Body of pancreas (tissue), 4 donors: ENCODE data around the gene SUPT20HL2. TPM values are rescaled to one million over a fixed set of nuclear protein-coding genes. Genes with fewer than 3 reads are reported as not detected.
"Not testable (repeated sequence)": the region's sequence is repeated elsewhere in the genome, so short reads cannot be mapped to it uniquely, and the experiment has no call there.

Source experiments
- ATAC-seq: fragments of 150-250 bp; one replicate; pipeline ENCODE4 v1.9.1; 2016
- DNase-seq, 4 donors: peaks; one replicate each; pipeline ENCODE4 v3.0.0-alpha.2; 2019
- H3K27ac ChIP-seq, 4 donors: fragments of 200-600 bp; sonication (generic); 1 replicate in 3 of 4; 2 replicates in 1 of 4; pipeline versions ENCODE4 v1.5.1 to v1.6.1; 2016 to 2019; ENCODE audit warnings: mild to moderate bottlenecking in 1 of 4, mixed read lengths in 1 of 4, moderate library complexity in 1 of 4
- H3K27me3 ChIP-seq, 2 donors: fragments of 200-600 bp; sonication (generic); one replicate each; pipeline ENCODE4 v1.6.0; 2016; ENCODE audit warnings: mild to moderate bottlenecking in 1 of 2
- H3K36me3 ChIP-seq, 2 donors: fragments of 200-600 bp; sonication (generic); replicated peaks in 1 of 2; 2 replicates each; pipeline ENCODE4 v1.5.1; 2016; ENCODE audit warnings: low read depth in 2 of 2; ENCODE audit not compliant: insufficient read depth in 1 of 2
- H3K4me1 ChIP-seq: fragments of 200-600 bp; sonication (generic); one replicate; pipeline ENCODE4 v1.6.0; 2016
- H3K4me3 ChIP-seq, 2 donors: fragments of 200-600 bp; sonication (generic); 1 replicate in 1 of 2; 2 replicates in 1 of 2; pipeline ENCODE4 v1.5.1; 2016 to 2019
- H3K9me3 ChIP-seq, 3 donors: fragments of 200-600 bp; sonication (generic); 1 replicate in 2 of 3; 2 replicates in 1 of 3; pipeline ENCODE4 v1.5.1; 2016
- POLR2A ChIP-seq, 3 donors: fragments of 450-650 bp; IDR thresholded peaks; one replicate each; pipeline ENCODE4 v1.6.1; 2016; ENCODE audit warnings: antibody characterized with exemption in 3 of 3, mild to moderate bottlenecking in 2 of 3
- whole genome bisulfite sequencing, 2 donors: methylation state at CpG; one replicate each; pipeline ENCODE4 v1.1.5; 2017; 5-methylcytosine and 5-hydroxymethylcytosine counted together
- intact Hi-C: fragments of 100-400 bp; cut with DNase I; formaldehyde crosslinking; loops from one replicate; pipeline ENCODE4 v1.15.1; 2023
- total RNA-seq, 2 donors: library from RNA; depleted of rRNA; stranded (reverse); fragments of >200 nt; gene quantifications; one replicate each; pipeline ENCODE4 v1.1.0, GENCODE V29; 2016
- TF ChIP-seq, protein P1 (sequence below), 7 experiments: fragments of 450-650 bp in 4 of 7; fragments of 200-600 bp in 3 of 7; sonication (generic) in 3 of 7; IDR thresholded peaks; one replicate each; pipeline ENCODE4 v1.5.1; 2016 to 2019; ENCODE audit warnings: antibody characterized with exemption in 7 of 7

SUPT20HL2 gene
- total RNA-seq, 2 donors from 2014 or later: not detected

GRCh38 chrX:24325231-24325630, 11.4 kb upstream of the SUPT20HL2 start:
- Histone ChIP-seq H3K4me1 (no peaks in the 10 kb centered on the region), H3K36me3 (no peaks in the 10 kb centered on the region), H3K27me3 (no peaks in the 10 kb centered on the region), H3K4me3 (no peak overlapping the region), H3K27ac (no peak overlapping the region), H3K9me3 (no peaks in the 10 kb centered on the region)
- DNase-seq (no peak), ATAC-seq (no peak)
- no peak for TF ChIP-seq POLR2A (IDR thresholded peaks at IDR 0.05)
- TF ChIP-seq, protein P1, sequence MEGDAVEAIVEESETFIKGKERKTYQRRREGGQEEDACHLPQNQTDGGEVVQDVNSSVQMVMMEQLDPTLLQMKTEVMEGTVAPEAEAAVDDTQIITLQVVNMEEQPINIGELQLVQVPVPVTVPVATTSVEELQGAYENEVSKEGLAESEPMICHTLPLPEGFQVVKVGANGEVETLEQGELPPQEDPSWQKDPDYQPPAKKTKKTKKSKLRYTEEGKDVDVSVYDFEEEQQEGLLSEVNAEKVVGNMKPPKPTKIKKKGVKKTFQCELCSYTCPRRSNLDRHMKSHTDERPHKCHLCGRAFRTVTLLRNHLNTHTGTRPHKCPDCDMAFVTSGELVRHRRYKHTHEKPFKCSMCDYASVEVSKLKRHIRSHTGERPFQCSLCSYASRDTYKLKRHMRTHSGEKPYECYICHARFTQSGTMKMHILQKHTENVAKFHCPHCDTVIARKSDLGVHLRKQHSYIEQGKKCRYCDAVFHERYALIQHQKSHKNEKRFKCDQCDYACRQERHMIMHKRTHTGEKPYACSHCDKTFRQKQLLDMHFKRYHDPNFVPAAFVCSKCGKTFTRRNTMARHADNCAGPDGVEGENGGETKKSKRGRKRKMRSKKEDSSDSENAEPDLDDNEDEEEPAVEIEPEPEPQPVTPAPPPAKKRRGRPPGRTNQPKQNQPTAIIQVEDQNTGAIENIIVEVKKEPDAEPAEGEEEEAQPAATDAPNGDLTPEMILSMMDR (IDR thresholded peaks at IDR 0.05): no peak
- intact Hi-C loops: no loop called here
- no CpG with 5 or more reads among the region's 1 CpG for WGBS, 2 donors

GRCh38 chrX:24321741-24322395, 8.0 kb upstream of the SUPT20HL2 start:
- Histone ChIP-seq H3K27ac (no peak overlapping the region), H3K4me3 (no peak overlapping the region), H3K36me3 (no peaks in the 10 kb centered on the region), H3K27me3 (no peaks in the 10 kb centered on the region), H3K9me3 (no peaks in the 10 kb centered on the region), H3K4me1 (no peaks in the 10 kb centered on the region)
- no peak for DNase-seq
- WGBS, 2 donors: 79 to 100% methylated on average over 1 of the region's 4 CpGs
- ATAC-seq: no peak
- intact Hi-C loops: no loop called here
- no peak for TF ChIP-seq POLR2A (IDR thresholded peaks at IDR 0.05)
- TF ChIP-seq, protein P1 (IDR thresholded peaks at IDR 0.05): no peak

DNA sequence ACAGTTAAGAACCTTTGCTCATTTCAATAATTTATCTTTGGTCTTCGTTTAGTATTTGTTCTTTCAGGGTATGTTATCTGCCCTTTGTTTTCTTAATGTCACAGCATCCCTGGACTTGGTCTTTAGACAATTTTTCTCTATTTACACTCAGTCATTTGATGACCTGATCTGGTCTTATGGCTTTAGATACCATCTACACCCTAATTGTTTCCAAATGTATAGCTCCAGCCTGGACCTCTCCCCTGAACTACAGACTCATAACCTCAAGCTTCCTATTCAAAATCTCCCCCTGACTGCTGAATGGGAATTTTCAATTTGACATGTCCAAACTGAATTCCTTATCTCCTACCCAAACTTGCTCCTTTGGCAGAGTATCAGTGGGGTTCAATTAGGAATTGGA, 3.7 kb upstream of the SUPT20HL2 start:
- 8 to 24% methylated on average over 1 of the region's 1 CpG for WGBS, 2 donors
- no peaks in the 10 kb centered on the region for H3K9me3 ChIP-seq
- no peaks in the 10 kb centered on the region for H3K36me3 ChIP-seq
- DNase-seq (no peak), ATAC-seq (no peak)
- H3K27ac ChIP-seq: no peak overlapping the region
- TF ChIP-seq, protein P1 (IDR thresholded peaks at IDR 0.05): no peak
- no peak for TF ChIP-seq POLR2A (IDR thresholded peaks at IDR 0.05)
- no peaks in the 10 kb centered on the region for H3K4me1 ChIP-seq
- H3K27me3 ChIP-seq: no peaks in the 10 kb centered on the region
- no peak overlapping the region for H3K4me3 ChIP-seq
- intact Hi-C loops: no loop called here

GRCh38 chrX:24316111-24316510, 2.2 kb upstream of the SUPT20HL2 start:
- TF ChIP-seq POLR2A (IDR thresholded peaks at IDR 0.05): no peak
- TF ChIP-seq, protein P1 (IDR thresholded peaks at IDR 0.05): no peak
- 80 to 93% methylated on average over 1 of the region's 1 CpG for WGBS, 2 donors

DNA sequence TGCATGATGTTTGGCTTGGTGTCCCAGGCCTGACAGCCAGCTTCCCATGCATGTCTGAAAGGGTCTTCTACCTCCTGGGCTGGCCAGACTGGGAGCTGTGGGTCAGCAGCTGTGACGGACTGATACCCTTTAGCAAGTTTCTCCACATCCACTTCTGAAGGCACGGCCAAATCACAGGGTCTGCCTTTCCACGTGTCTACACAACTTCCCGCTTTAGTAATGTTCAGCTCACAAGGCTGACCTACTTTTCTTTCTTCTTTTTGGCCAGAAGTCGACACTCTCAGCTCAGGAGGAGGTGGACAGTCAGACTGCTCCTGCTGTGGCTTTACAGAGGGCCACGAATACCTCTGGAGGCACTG, 1.6 kb downstream of the SUPT20HL2 start:
- DNase-seq, ATAC-seq, H3K27me3 ChIP-seq, intact Hi-C loops, H3K36me3 ChIP-seq, H3K4me1 ChIP-seq, H3K9me3 ChIP-seq, H3K27ac ChIP-seq, H3K4me3 ChIP-seq: not testable (repeated sequence)
- 70 to 76% methylated on average over 2 to 5 of the region's 6 CpGs for WGBS, 2 donors

More at GRCh38 chrX:24316111-24316510, 2.2 kb upstream of the SUPT20HL2 start:
- H3K36me3 ChIP-seq: no peaks in the 10 kb centered on the region
- no peaks in the 10 kb centered on the region for H3K27me3 ChIP-seq
- H3K4me3 ChIP-seq: no peak overlapping the region
- H3K27ac ChIP-seq: no peak overlapping the region
- ATAC-seq (no peak), DNase-seq (no peak)
- intact Hi-C loops: no loop called here
- H3K9me3 ChIP-seq: no peaks in the 10 kb centered on the region
- no peaks in the 10 kb centered on the region for H3K4me1 ChIP-seq

DNA sequence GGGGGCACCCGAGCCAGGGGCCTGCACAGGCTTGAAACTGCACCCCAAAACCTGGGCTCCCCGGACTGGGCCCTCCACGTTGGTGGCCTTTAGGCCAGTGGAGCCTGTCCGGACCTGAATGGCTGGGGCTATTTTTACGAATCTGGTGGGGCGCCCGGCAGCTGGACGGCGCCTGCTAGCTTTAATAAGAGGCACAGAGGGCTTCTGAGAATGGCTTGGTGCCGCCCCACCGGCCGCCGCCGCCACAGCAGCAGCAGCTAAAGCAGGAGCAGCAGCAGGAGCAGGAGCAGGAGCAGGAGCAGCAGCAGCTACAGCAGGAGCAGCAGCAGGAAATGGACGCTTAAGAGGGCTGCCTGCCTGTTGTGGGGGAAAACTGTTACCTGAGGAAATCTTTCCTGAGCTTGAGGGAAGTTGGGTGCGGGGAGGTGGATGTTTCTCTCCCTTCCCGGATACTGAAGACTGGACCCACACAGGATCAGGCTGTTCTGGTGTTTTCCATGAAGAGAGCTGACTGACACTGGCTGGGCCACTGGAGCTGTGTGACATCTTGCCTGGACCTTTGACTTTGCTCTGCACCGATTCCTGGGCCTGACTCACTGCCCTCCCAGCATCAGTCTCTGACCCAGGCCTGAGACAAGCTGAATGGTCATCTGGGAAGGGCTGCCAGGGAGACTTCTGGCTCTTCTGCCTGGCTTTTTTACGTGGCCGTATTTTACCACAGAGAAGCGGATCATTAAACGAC, 2.2 kb downstream of the SUPT20HL2 start:
- H3K36me3 ChIP-seq, H3K9me3 ChIP-seq, ATAC-seq, H3K27ac ChIP-seq, H3K4me3 ChIP-seq, intact Hi-C loops, DNase-seq, H3K27me3 ChIP-seq, H3K4me1 ChIP-seq: not testable (repeated sequence)
- WGBS, 2 donors: 92% methylated on average over 11 of the region's 22 CpGs; no CpG with 5 or more reads in 1 of the 2 donors

DNA sequence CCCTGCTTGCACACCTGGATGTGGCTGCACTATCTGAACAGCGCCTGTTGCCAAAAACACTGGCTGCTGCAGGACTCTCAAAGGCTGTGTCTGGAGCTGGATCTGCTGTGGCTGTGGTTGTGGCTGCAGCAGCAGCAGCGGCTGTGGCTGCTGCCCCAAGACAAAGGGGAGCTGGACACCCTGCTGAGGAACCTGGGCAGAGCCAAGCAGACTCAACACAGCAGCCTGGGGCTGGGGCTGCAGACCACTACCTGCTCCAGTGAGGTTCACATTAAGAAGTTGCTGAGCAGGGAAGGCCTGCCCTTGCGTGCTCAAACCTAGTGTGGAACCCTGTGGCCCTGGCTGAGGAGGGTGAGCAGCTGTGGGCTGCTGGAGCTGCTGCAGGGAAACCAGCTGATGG, 3.0 kb downstream of the SUPT20HL2 start:
- H3K27me3 ChIP-seq, intact Hi-C loops, H3K4me1 ChIP-seq, H3K4me3 ChIP-seq, ATAC-seq, H3K27ac ChIP-seq, H3K9me3 ChIP-seq, H3K36me3 ChIP-seq: not testable (repeated sequence)
- DNase-seq: peak in 1 of 4 donors; percentile 23
- 57% methylated on average over 3 of the region's 3 CpGs; no CpG with 5 or more reads in 1 of the 2 donors for WGBS, 2 donors
